ENCODE data around the gene TBC1D10B. TPM values are rescaled to one million over a fixed set of nuclear protein-coding genes. Genes with fewer than 3 reads are reported as not detected.

The TBC1D10B gene
- total and polyA plus RNA-seq, 2 experiments from 2014 or later: 29.3 to 37.9 TPM

DNA sequence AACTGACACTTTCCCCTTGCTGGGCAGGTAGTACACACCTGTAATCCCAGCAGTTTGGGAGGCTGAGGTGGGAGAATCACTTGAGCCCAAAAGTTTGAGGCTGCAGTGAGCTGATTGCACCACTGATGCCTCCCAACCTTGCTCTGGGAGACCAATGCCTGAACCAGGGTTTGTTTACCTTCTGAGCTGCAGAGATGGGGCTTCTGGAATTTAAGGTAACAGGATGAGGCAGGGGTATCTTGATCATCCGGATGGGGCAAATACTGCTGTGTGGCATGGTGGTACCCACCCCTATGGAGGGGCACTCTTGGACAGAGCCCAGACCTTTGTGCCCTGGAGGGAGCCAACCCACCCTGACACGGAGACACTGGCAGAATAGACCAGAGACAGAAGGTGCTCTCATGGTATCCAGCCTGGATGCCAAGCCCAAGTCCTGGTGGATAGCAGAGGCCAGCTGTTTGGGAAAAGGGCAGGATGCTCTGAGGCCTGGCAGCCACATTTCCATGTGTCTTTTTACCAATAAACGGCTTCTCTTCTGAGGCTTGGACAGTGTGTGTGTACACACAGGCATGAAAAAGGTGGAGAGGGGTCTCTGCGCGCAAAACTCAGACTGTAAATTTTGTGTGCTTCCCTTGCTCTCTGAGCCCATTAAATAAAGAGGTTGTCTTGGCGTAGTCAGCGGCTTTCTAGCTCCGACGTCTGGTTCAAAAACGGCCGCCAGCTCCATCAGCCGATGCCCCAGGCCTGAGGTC is 29.3 kb upstream of the TBC1D10B start:
- Histone ChIP-seq H2AFZ (peak overlapping the region; percentile 66), H3K9me3 (ENCODE audit: low read depth) (no peaks in the 10 kb centered on the region), H3K4me3 (peak overlapping the region; percentile 39), H3K79me2 (peaks cover 19% of the 10 kb centered on the region), H3K36me3 (replicated peaks; ENCODE audit: insufficient read depth, low read depth) (no peaks in the 10 kb centered on the region), H3K27me3 (no peaks in the 10 kb centered on the region), H3K9me2 (replicated peaks; ENCODE audit: insufficient read depth) (no peaks in the 10 kb centered on the region), H4K20me1 (ENCODE audit: insufficient read depth, poor library complexity, severe bottlenecking) (no peaks in the 10 kb centered on the region), H3K4me1 (ENCODE audit: insufficient read depth) (no peaks in the 10 kb centered on the region), H3K27ac (peak overlapping the region; percentile 87), H3K4me2 (peak overlapping the region; percentile 94)
- WGBS (ENCODE audit: low lambda C conversion rate, missing lambda C conversion rate): 13% methylated on average over 12 of the region's 12 CpGs
- DNase-seq (ENCODE audit: low spot score): no peak
- no peak for TF ChIP-seq EZH2phosphoT487 (IDR thresholded peaks at IDR 0.05; ENCODE audit: low read depth, severe bottlenecking, unreplicated experiment)
- TF ChIP-seq, protein P1, sequence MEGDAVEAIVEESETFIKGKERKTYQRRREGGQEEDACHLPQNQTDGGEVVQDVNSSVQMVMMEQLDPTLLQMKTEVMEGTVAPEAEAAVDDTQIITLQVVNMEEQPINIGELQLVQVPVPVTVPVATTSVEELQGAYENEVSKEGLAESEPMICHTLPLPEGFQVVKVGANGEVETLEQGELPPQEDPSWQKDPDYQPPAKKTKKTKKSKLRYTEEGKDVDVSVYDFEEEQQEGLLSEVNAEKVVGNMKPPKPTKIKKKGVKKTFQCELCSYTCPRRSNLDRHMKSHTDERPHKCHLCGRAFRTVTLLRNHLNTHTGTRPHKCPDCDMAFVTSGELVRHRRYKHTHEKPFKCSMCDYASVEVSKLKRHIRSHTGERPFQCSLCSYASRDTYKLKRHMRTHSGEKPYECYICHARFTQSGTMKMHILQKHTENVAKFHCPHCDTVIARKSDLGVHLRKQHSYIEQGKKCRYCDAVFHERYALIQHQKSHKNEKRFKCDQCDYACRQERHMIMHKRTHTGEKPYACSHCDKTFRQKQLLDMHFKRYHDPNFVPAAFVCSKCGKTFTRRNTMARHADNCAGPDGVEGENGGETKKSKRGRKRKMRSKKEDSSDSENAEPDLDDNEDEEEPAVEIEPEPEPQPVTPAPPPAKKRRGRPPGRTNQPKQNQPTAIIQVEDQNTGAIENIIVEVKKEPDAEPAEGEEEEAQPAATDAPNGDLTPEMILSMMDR (IDR thresholded peaks at IDR 0.05; ENCODE audit: poor library complexity): no peak
- no peak for TF ChIP-seq EZH2 (IDR thresholded peaks at IDR 0.05; ENCODE audit: borderline replicate concordance)

DNA sequence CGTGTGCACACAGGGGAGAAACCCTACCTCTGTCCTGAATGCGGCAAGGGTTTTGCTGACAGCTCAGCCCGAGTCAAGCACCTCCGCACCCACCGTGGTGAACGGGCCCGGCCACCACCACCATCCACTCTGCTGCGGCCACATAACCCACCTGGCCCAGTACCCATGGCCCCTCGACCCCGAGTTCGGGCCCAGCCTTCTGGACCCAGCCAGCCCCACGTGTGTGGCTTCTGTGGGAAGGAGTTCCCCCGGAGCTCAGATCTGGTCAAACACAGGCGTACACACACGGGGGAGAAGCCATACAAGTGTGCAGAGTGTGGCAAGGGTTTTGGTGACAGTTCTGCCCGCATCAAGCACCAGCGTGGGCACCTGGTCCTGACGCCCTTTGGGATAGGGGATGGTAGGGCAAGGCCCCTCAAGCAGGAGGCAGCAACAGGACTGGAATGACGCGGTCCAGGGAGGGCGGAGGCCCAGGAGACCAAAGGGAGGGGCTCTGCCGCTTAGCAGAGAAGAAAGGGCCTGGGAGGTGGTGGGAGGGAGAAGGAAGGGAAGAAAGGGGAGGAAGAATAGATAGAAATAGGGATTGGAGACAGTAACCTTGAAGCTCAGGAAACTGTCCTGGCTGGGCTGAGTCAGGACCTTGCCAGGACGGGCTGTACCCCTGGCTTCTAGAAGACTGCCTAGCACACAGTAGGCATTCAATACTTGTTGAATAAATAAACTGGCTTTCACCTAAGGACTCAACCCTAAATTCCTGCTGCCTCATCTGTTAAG is 28.6 kb upstream of the TBC1D10B start:
- WGBS (ENCODE audit: low lambda C conversion rate, missing lambda C conversion rate): 92% methylated on average over 21 of the region's 23 CpGs
- no peak overlapping the region for H3K4me3 ChIP-seq
- no peaks in the 10 kb centered on the region for H3K9me3 ChIP-seq (ENCODE audit: low read depth)
- no peaks in the 10 kb centered on the region for H3K27me3 ChIP-seq
- TF ChIP-seq EZH2 (IDR thresholded peaks at IDR 0.05; ENCODE audit: borderline replicate concordance): no peak
- TF ChIP-seq, protein P1 (IDR thresholded peaks at IDR 0.05; ENCODE audit: poor library complexity): no peak
- no peak for TF ChIP-seq EZH2phosphoT487 (IDR thresholded peaks at IDR 0.05; ENCODE audit: low read depth, severe bottlenecking, unreplicated experiment)
- no peaks in the 10 kb centered on the region for H4K20me1 ChIP-seq (ENCODE audit: insufficient read depth, poor library complexity, severe bottlenecking)
- H3K4me1 ChIP-seq (ENCODE audit: insufficient read depth): peaks cover 8% of the 10 kb centered on the region
- no peak overlapping the region for H2AFZ ChIP-seq
- H3K79me2 ChIP-seq: peaks cover 19% of the 10 kb centered on the region
- H3K9me2 ChIP-seq (replicated peaks; ENCODE audit: insufficient read depth): no peaks in the 10 kb centered on the region
- H3K4me2 ChIP-seq: no peak overlapping the region
- peak overlapping the region; percentile 87 for H3K27ac ChIP-seq
- H3K36me3 ChIP-seq (replicated peaks; ENCODE audit: insufficient read depth, low read depth): no peaks in the 10 kb centered on the region
- no peak for DNase-seq (ENCODE audit: low spot score)

DNA sequence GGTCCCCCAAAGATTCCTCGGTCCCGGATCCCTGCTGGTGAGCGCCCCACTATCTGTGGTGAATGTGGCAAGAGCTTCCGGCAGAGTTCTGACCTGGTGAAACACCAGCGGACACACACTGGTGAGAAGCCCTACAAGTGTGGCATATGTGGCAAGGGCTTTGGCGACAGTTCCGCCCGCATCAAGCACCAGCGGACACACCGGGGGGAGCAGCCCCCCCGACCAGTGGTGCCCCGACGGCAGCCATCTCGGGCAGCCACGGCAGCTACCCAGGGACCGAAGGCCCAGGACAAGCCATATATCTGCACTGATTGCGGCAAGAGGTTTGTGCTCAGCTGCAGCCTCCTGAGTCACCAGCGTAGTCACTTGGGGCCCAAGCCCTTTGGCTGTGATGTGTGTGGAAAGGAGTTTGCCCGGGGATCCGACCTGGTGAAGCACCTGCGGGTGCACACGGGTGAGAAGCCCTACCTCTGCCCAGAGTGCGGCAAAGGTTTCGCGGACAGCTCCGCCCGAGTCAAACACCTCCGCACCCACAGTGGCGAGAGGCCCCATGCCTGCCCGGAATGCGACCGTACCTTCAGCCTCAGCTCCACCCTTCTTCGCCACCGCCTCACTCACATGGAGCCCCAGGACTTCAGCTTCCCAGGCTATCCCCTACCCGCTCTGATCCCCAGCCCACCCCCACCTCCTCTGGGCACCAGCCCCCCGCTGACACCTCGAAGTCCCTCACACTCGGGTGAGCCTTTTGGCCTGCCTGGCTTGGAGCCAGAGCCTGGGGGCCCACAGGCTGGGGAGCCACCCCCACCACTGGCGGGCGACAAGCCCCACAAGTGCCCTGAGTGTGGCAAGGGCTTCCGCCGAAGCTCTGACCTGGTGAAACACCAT is 27.7 kb upstream of the TBC1D10B start:
- DNase-seq (ENCODE audit: low spot score): no peak
- Histone ChIP-seq H3K9me3 (ENCODE audit: low read depth) (no peaks in the 10 kb centered on the region), H3K4me3 (no peak overlapping the region), H2AFZ (no peak overlapping the region), H3K36me3 (replicated peaks; ENCODE audit: insufficient read depth, low read depth) (no peaks in the 10 kb centered on the region), H3K4me2 (no peak overlapping the region), H3K4me1 (ENCODE audit: insufficient read depth) (peaks cover 10% of the 10 kb centered on the region), H3K27me3 (no peaks in the 10 kb centered on the region), H4K20me1 (ENCODE audit: insufficient read depth, poor library complexity, severe bottlenecking) (no peaks in the 10 kb centered on the region), H3K9me2 (replicated peaks; ENCODE audit: insufficient read depth) (no peaks in the 10 kb centered on the region), H3K27ac (no peak overlapping the region), H3K79me2 (peaks cover 24% of the 10 kb centered on the region)
- 95% methylated on average over 37 of the region's 42 CpGs for WGBS (ENCODE audit: low lambda C conversion rate, missing lambda C conversion rate)
- TF ChIP-seq EZH2 (IDR thresholded peaks at IDR 0.05; ENCODE audit: borderline replicate concordance): no peak
- no peak for TF ChIP-seq EZH2phosphoT487 (IDR thresholded peaks at IDR 0.05; ENCODE audit: low read depth, severe bottlenecking, unreplicated experiment)
- TF ChIP-seq, protein P1 (IDR thresholded peaks at IDR 0.05; ENCODE audit: poor library complexity): no peak

All from hepatocyte (in vitro differentiated cells).